PFSK-1 (cell line): ENCODE measurements around the gene FBXO48.

Source experiments
- FOXP2 ChIP-seq: optimal IDR thresholded peaks from 2 replicates; pipeline ENCODE3; 2011; ENCODE audit warnings: borderline replicate concordance, control low read depth, inconsistent platforms; ENCODE audit not compliant: insufficient read depth; ENCODE audit errors: extremely low read length, extremely low read depth
- POLR2AphosphoS5 ChIP-seq: IDR thresholded peaks from 2 replicates; pipeline ENCODE4 v1.6.1; 2012; ENCODE audit warnings: low read depth, mild to moderate bottlenecking, control low read depth, low read length, moderate library complexity
- REST ChIP-seq, 2 experiments: IDR thresholded peaks; 2 replicates each; pipeline versions ENCODE4 v1.6.1 to v1.8.0; 2011 to 2012; ENCODE audit warnings: low read depth in 2 of 2, low read length in 2 of 2, control low read depth in 1 of 2, inconsistent platforms in 1 of 2, mild to moderate bottlenecking in 1 of 2, moderate library complexity in 1 of 2; ENCODE audit not compliant: insufficient read depth in 1 of 2
- SIN3A ChIP-seq: IDR thresholded peaks from 2 replicates; pipeline ENCODE4 v1.6.1; 2012; ENCODE audit warnings: mild to moderate bottlenecking, low read length, moderate library complexity, borderline replicate concordance; ENCODE audit not compliant: insufficient read depth
- TAF1 ChIP-seq: IDR thresholded peaks from 2 replicates; pipeline ENCODE4 v1.6.1; 2012; ENCODE audit warnings: low read length, control low read depth, borderline replicate concordance; ENCODE audit not compliant: insufficient read depth

FBXO48 gene

DNA sequence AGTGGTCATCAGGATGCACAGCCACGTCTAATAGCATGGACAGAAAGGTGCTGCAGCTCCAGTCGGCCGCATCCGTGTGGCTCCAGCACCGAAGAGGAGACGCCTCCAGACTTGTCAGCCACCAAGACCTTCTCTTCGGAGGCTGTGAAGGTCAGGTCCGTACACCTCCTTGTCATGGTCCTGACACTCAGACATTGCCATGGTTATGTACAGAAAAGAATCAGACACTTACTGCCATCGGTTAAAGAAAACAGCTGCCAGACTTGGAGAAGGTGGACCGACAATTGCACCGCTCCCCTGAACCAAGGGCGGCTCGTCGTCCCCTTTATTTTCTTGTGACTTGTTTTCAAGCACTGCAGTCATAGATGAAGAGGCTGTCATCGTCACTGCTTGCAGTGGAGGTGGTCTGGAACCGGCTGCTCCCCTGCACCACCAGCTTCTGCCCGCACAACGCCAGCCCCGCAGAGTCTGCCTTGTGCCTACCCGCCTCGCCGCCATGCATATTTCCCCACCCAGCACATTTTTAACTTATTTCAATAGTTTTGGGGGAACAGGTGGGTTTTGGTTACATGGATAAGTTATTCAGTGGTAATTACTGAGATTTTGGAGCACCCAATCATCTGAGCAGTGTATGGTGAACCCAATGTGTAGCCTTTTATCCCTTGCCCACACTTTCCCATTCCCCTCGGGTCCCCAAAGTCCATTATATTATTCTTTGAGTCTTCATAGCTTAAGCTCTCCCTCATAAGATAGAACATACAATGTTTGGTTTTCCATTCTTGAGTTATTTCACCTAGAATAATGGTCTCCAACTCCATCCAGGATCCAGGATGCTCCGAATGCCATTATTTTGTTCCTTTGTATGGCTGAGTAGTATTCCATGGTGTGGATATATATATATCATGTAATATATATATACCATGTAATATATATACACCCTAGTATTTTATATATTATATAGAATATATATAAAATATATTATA is 18.1 kb downstream of the FBXO48 start:
- no peak for TF ChIP-seq SIN3A
- TF ChIP-seq TAF1 = no peak
- TF ChIP-seq FOXP2 = no peak
- no peak for TF ChIP-seq REST (IDR thresholded peaks at IDR 0.05; ENCODE audit: insufficient read depth in 1 of 2, low read depth in 2 of 2, low read length in 2 of 2)
- TF ChIP-seq POLR2AphosphoS5 = no peak

DNA sequence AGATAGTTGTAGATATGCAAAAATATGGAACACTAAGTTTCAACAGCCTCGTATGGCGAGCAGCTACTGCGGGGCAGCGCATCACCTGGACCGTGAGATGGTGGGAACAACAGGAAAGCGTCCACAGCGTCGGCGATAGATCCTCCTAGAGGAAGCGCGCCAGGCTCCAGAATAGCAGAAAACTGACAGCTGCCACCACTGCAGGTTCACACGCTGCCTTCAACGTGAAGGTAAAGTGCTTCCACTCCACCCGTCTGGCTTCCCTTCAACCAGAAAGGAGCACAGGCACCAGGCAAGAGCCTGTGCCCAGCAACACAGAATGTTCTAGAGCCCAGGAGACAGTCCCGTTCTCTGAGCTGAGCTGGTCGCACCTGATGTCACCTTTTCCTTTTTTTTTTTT is 20.0 kb downstream of the FBXO48 start:
- no peak for TF ChIP-seq FOXP2
- no peak for TF ChIP-seq SIN3A
- TF ChIP-seq REST (IDR thresholded peaks at IDR 0.05; ENCODE audit: insufficient read depth in 1 of 2, low read depth in 2 of 2, low read length in 2 of 2) = no peak
- no peak for TF ChIP-seq POLR2AphosphoS5
- no peak for TF ChIP-seq TAF1

GRCh38 chr2:68441994-68442322 is 25.1 kb downstream of the FBXO48 start:
- TF ChIP-seq TAF1 (no peak), FOXP2 (no peak)

- TF ChIP-seq POLR2AphosphoS5 (no peak), TAF1 (no peak), FOXP2 (no peak), REST (IDR thresholded peaks at IDR 0.05; ENCODE audit: insufficient read depth in 1 of 2, low read depth in 2 of 2, low read length in 2 of 2) (no peak), SIN3A (no peak)
Observed at GRCh38 chr2:68441179-68441993, 25.7 kb downstream of the FBXO48 start.

GRCh38 chr2:68438455-68439303 is 28.4 kb downstream of the FBXO48 start:
- TF ChIP-seq POLR2AphosphoS5 = no peak
- TF ChIP-seq TAF1 = no peak
- TF ChIP-seq FOXP2 = no peak
- TF ChIP-seq REST (IDR thresholded peaks at IDR 0.05; ENCODE audit: insufficient read depth in 1 of 2, low read depth in 2 of 2, low read length in 2 of 2) = no peak
- no peak for TF ChIP-seq SIN3A
